NCI-H2081 (cell line): ENCODE results near the gene GP2.

ENCODE experiments used
- DNase-seq, 2 experiments: peaks; one replicate each; lab custom pipeline; 2025; lab: John Stamatoyannopoulos, UW

The GP2 gene

GRCh38 chr16:20307240-20307671 is 20.1 kb downstream of the GP2 start:
- DNase-seq, result no peak

- DNase-seq, result no peak
These were observed 20.9 kb downstream of the GP2 start for GRCh38 chr16:20306401-20306800.

GRCh38 chr16:20303012-20303411 is 24.3 kb downstream of the GP2 start:
- no peak for DNase-seq

GRCh38 chr16:20302389-20302788 is 24.9 kb downstream of the GP2 start:
- DNase-seq, result no peak

GRCh38 chr16:20301840-20302239 is 25.5 kb downstream of the GP2 start:
- DNase-seq, result no peak

GRCh38 chr16:20300312-20301097 is 26.8 kb downstream of the GP2 start:
- peak; percentile 15 to 62 for DNase-seq

- no peak for DNase-seq
These were observed 28.9 kb downstream of the GP2 start for GRCh38 chr16:20298452-20298851.

GRCh38 chr16:20291208-20292206 is 35.8 kb downstream of the GP2 start:
- no peak for DNase-seq

- DNase-seq, result no peak
These were observed 37.7 kb downstream of the GP2 start for GRCh38 chr16:20289571-20289970.

GRCh38 chr16:20285993-20286499 is 41.3 kb downstream of the GP2 start:
- no peak for DNase-seq

- DNase-seq, result no peak
These were observed 47.1 kb downstream of the GP2 start for GRCh38 chr16:20280259-20280658.

- DNase-seq, result no peak
These were observed 55.4 kb downstream of the GP2 start for GRCh38 chr16:20271893-20272292.

GRCh38 chr16:20268409-20268808 is 58.9 kb downstream of the GP2 start:
- DNase-seq, result no peak

GRCh38 chr16:20265019-20265418 is 62.3 kb downstream of the GP2 start:
- no peak for DNase-seq

- DNase-seq, result no peak
These were observed 64.0 kb downstream of the GP2 start for GRCh38 chr16:20263138-20263855.

- no peak for DNase-seq
These were observed 65.1 kb downstream of the GP2 start for GRCh38 chr16:20262248-20262647.

- DNase-seq, result no peak
These were observed 66.9 kb downstream of the GP2 start for GRCh38 chr16:20260215-20261009.
